22Rv1 (cell line): Measurements from ENCODE around the gene NCBP1.

Experiments used
- ZFX ChIP-seq: fragments of 450-650 bp; IDR thresholded peaks from 2 replicates; pipeline ENCODE4 v1.6.1; 2017; ENCODE audit warnings: antibody characterized with exemption, borderline replicate concordance
- TF ChIP-seq, protein P1 (sequence below): fragments of 450-650 bp; IDR thresholded peaks from 2 replicates; pipeline ENCODE4 v1.5.1; 2017; ENCODE audit warnings: mild to moderate bottlenecking

DNA sequence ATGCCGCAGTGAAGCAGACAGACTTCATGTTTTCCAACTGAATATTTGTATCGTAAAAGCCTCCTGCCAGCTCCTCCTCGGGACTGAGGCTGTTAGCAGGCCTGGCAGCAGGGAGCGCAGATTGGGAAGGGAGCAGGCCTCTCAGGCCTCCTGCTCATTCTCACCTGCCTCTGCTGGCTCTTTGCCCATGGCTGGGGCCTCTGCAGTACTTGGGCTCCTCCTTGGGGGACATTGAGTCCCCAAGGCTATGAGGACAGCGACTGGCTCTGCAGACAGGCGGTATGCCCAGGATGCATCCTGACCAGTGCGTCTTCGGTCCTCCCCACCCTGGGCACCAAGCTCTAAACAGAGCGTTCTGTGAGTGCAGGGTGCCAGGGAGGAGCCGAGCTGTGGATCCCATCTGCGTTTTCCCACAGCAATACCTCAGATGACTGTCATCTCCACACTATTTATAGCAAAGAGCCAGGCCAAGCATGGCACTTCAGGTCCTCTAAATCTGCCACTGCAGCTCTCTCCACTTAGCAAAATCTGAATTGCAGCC lies 39.2 kb upstream of the NCBP1 start:
- TF ChIP-seq, protein P1, sequence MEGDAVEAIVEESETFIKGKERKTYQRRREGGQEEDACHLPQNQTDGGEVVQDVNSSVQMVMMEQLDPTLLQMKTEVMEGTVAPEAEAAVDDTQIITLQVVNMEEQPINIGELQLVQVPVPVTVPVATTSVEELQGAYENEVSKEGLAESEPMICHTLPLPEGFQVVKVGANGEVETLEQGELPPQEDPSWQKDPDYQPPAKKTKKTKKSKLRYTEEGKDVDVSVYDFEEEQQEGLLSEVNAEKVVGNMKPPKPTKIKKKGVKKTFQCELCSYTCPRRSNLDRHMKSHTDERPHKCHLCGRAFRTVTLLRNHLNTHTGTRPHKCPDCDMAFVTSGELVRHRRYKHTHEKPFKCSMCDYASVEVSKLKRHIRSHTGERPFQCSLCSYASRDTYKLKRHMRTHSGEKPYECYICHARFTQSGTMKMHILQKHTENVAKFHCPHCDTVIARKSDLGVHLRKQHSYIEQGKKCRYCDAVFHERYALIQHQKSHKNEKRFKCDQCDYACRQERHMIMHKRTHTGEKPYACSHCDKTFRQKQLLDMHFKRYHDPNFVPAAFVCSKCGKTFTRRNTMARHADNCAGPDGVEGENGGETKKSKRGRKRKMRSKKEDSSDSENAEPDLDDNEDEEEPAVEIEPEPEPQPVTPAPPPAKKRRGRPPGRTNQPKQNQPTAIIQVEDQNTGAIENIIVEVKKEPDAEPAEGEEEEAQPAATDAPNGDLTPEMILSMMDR, result no peak
- no peak for TF ChIP-seq ZFX
